Heart left ventricle (tissue), 16 donors: Measurements from ENCODE around the gene LTV1. TPM values are rescaled to one million over a fixed set of nuclear protein-coding genes. Genes with fewer than 3 reads are reported as not detected.

ENCODE experiments used
- ATAC-seq, 4 donors: fragments of 200-7000 bp; cut with Tn5 transposase; one replicate each; pipeline ENCODE4 v1.9.1; 2020 to 2022; ENCODE audit warnings: moderate library complexity in 4 of 4, mild to moderate bottlenecking in 3 of 4, moderate number of reproducible peaks in 1 of 4
- DNase-seq, 5 donors: peaks; one replicate each; pipeline ENCODE4 v3.0.0-alpha.2; 2020
- H3K27ac ChIP-seq, 12 donors: fragments of 200-600 bp; sonication (generic) in 4 of 12; one replicate each; pipeline versions ENCODE4 v1.5.0 to v1.8.0; 2016 to 2022; ENCODE audit warnings: mild to moderate bottlenecking in 2 of 12
- H3K27me3 ChIP-seq, 9 donors: fragments of 200-600 bp; sonication (generic) in 2 of 9; one replicate each; pipeline versions ENCODE4 v1.5.1 to v1.8.0; 2016 to 2022; ENCODE audit warnings: mild to moderate bottlenecking in 3 of 9
- H3K36me3 ChIP-seq, 9 donors: fragments of 200-600 bp; sonication (generic) in 2 of 9; one replicate each; pipeline versions ENCODE4 v1.5.0 to v1.8.0; 2018 to 2022; ENCODE audit warnings: mild to moderate bottlenecking in 2 of 9
- H3K4me1 ChIP-seq, 12 donors: fragments of 200-600 bp; sonication (generic) in 4 of 12; one replicate each; pipeline versions ENCODE4 v1.5.0 to v1.8.0; 2016 to 2022; ENCODE audit warnings: mild to moderate bottlenecking in 3 of 12
- H3K4me3 ChIP-seq, 12 donors: fragments of 200-600 bp; sonication (generic) in 4 of 12; one replicate each; pipeline versions ENCODE4 v1.5.0 to v1.8.0; 2017 to 2022; ENCODE audit warnings: mild to moderate bottlenecking in 9 of 12, moderate library complexity in 4 of 12
- H3K9me3 ChIP-seq, 12 donors: fragments of 200-600 bp; sonication (generic) in 4 of 12; one replicate each; pipeline versions ENCODE4 v1.5.0 to v1.8.0; 2016 to 2022; ENCODE audit warnings: mild to moderate bottlenecking in 1 of 12
- POLR2A ChIP-seq, 2 donors: fragments of 450-650 bp; IDR thresholded peaks; one replicate each; pipeline ENCODE4 v1.6.1; 2017; ENCODE audit warnings: antibody characterized with exemption in 2 of 2, mild to moderate bottlenecking in 2 of 2, moderate library complexity in 2 of 2
- WGBS, 4 donors: extraction: QIAGEN DNeasy Blood & Tissue Kit in 2 of 4; methylation state at CpG; one replicate each; pipeline versions ENCODE4 v1.1.5 to v1.1.7; 2013 to 2018; 5-methylcytosine and 5-hydroxymethylcytosine counted together
- intact Hi-C, 10 donors: fragments of 100-400 bp; cut with DNase I; formaldehyde crosslinking; loops; one replicate each; pipeline versions ENCODE4 v1.11.1 to v1.14.2; 2022
- polyA plus RNA-seq, 2 donors: library from polyadenylated mRNA; stranded (reverse); fragments of 200-250 nt; gene quantifications; one replicate each; pipeline ENCODE4 v1.2.3, GENCODE V29; 2013
- total RNA-seq, 9 donors: library from RNA; depleted of rRNA in 2 of 9; stranded (reverse); fragments of >200 nt in 2 of 9; fragmentation: NEBNext Ultra II Directional in 3 of 9; extraction: Animal tissue kit (Norgen Biotek cat#: 25700) in 3 of 9; gene quantifications; one replicate each; pipeline versions ENCODE4 v1.1.0 to v1.2.4, GENCODE V29; 2016 to 2023
- TF ChIP-seq, protein P1 (sequence below), 12 donors: fragments of 200-600 bp; sonication (generic) in 4 of 12; IDR thresholded peaks; one replicate each; pipeline versions ENCODE4 v1.5.0 to v1.8.0; 2018 to 2022; ENCODE audit warnings: antibody characterized with exemption in 12 of 12, mild to moderate bottlenecking in 5 of 12
- donor health status: ischemic (EF 13 %, LVEDD 7.1; RV severe dilation, severe dysfunction).
- donor health status: healthy with polysubstance abuse.
- donor health status: DM: no; HTN: yes; CAD: no.
- donor health status: DM: no; HTN: no; CAD: no.
- donor health status: ischemic (EF 25% LVEDD 6.9; RV normal size, moderate dysfunction).
- donor health status: ischemic (EF 25% LVEDD 5.7; RV mildly dilated, moderate dysfunction).
- donor health status: healthy.
- donor health status: DM: yes; HTN: yes; CAD: no.
- donor health status: ischemic (EF 35%, LVEDD 5.7; RV mildly dilated, moderate dysfunction).
- donor health status: nonischemic (EF 11% LVEDD 7.7; RV severe dilation, severe dysfunction).
- donor health status: DM: yes; HTN: yes; CAD: no.
- donor health status: PGD.
- donor health status: ischemic (EF 29% LVEDD 5.4; RV normal size, mild dysfunction).
- donor health status: nonischemic (EF 23%, LVEDD 6.1; RV moderate dilation, normal function).

LTV1 gene
- total and polyA plus RNA-seq, 11 donors: 9.8 to 28.9 (median 12.9) TPM

DNA sequence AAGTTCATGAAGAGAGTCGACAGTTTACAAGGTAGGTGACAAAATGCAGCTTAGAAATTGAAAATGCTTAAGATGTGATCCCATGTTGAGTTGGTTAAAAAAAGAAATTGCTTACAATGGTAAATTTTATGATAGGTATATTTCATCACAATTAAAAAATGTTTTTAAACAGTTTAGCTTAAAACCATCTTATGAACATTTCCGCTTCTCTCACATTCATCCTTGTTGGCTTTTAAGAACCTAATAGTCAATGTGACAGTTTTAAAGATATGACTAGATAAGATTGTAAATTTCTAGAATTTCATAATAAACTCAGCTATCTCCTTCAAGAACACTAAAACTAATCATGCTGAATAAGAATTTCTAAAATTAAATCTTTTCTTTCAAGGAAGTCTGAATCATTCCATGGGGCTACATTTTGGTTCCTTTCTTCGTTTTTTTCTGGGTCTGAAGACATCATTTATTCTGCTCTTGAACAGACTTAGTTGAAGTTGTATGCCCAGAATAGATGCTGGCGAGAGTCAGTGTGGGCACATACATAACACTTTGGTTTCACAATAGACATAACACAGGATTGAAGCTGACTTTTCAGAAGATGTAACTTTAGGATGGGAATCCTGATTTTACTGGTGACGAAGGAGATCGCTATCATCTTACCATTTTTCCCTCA is 35.9 kb upstream of the LTV1 start:
- no peaks in the 10 kb centered on the region for H3K9me3 ChIP-seq
- ATAC-seq (no peak), DNase-seq (no peak)
- TF ChIP-seq POLR2A (IDR thresholded peaks at IDR 0.05): no peak
- TF ChIP-seq, protein P1, sequence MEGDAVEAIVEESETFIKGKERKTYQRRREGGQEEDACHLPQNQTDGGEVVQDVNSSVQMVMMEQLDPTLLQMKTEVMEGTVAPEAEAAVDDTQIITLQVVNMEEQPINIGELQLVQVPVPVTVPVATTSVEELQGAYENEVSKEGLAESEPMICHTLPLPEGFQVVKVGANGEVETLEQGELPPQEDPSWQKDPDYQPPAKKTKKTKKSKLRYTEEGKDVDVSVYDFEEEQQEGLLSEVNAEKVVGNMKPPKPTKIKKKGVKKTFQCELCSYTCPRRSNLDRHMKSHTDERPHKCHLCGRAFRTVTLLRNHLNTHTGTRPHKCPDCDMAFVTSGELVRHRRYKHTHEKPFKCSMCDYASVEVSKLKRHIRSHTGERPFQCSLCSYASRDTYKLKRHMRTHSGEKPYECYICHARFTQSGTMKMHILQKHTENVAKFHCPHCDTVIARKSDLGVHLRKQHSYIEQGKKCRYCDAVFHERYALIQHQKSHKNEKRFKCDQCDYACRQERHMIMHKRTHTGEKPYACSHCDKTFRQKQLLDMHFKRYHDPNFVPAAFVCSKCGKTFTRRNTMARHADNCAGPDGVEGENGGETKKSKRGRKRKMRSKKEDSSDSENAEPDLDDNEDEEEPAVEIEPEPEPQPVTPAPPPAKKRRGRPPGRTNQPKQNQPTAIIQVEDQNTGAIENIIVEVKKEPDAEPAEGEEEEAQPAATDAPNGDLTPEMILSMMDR (IDR thresholded peaks at IDR 0.05): no peak
- no peaks in the 10 kb centered on the region for H3K27me3 ChIP-seq
- H3K36me3 ChIP-seq: peaks cover 0 to 57% (median 19%) of the 10 kb centered on the region in 9 donors
- intact Hi-C loops: loop anchor here in 1 of 10 donors (5.0 kb wide), 1 partner anchor 60 kb away; no protein-coding TSS in a partner anchor
- peaks cover 0 to 39% (median 5%) of the 10 kb centered on the region in 12 donors for H3K4me1 ChIP-seq
- H3K4me3 ChIP-seq: no peak overlapping the region
- H3K27ac ChIP-seq: peak overlapping the region in 1 of 12 donors; percentile 63
- 89 to 93% (median 92%) methylated on average over 6 of the region's 6 CpGs for WGBS, 4 donors

DNA sequence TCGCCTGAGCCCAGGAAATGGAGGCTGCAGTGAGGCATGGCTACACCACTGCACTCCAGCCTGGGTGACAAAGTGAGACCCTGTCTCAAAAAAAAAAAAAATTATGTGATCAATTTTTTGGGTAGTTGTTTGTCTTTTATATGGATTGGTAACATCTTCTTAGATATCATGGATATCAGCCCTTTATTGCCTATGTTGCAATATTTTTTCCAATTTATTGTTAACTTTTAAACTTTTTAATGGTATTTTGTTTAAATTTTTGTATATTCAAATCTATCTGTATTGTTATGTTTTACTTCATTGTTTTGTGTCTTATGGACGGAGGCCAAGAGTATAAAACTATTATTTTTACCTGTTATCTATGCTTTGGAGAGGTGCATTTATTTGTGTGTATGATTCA is 32.4 kb upstream of the LTV1 start:
- no peaks in the 10 kb centered on the region for H3K9me3 ChIP-seq
- peaks cover 0 to 50% (median 23%) of the 10 kb centered on the region in 9 donors for H3K36me3 ChIP-seq
- 96 to 100% (median 98%) methylated on average over 2 of the region's 2 CpGs for WGBS, 4 donors
- no peak for TF ChIP-seq POLR2A (IDR thresholded peaks at IDR 0.05)
- TF ChIP-seq, protein P1 (IDR thresholded peaks at IDR 0.05): no peak
- ATAC-seq: no peak
- no peak overlapping the region for H3K27ac ChIP-seq
- no peak overlapping the region for H3K4me3 ChIP-seq
- no peak for DNase-seq
- intact Hi-C loops: no loop called here
- H3K4me1 ChIP-seq: peaks cover 0 to 23% (median 0%) of the 10 kb centered on the region in 12 donors
- no peaks in the 10 kb centered on the region for H3K27me3 ChIP-seq

DNA sequence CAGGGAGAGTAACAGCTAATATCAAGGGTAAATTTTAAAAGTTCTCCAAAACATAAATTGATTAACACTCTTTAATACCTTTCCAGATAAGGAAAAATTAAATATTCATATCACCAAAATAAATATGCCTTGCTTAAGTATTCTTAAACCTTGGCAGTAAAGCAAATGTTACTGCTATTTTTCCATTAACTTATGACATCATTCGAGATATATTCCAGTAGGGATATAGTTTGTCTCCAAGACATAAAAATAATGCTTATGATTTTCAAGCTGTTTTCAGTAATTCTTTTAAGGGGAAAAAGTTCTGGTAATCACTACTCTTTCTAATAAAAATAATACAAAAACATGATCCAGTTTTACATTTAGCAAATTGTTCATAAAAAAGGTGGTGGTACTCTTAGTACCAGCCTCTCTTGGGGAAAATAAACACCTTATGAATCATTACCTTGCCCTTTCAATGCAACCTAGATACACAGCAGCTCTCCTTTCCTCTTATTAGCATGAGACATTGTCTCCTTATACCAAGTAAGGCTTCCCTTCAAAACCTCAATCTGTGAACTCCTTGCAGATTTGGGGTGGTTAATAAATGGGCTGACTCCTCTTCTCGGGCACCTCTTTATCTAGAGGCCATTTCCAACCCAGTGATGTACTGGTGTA is 31.5 kb upstream of the LTV1 start:
- no peak for TF ChIP-seq POLR2A (IDR thresholded peaks at IDR 0.05)
- TF ChIP-seq, protein P1 (IDR thresholded peaks at IDR 0.05): no peak

DNA sequence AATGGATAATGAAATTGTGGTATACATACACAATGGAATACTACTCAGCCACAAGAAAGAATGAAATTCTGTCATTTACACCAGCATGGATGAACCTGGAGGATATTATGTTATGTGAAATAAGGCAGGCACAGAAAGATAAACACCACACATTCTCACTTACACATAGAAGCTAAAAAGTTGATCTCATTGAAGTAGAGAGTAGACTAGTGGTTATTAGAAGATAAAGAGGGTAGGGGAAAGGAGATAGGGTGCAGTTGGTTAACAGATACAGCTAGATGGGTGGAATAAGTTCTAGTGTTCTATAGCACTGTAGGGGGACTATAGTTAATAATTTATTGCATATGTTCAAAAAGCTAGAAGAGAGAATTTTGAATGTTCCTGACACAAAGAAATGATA is 25.5 kb upstream of the LTV1 start:
- Histone ChIP-seq H3K36me3 (peaks cover 0 to 55% (median 25%) of the 10 kb centered on the region in 9 donors), H3K4me1 (peaks cover 0 to 5% (median 0%) of the 10 kb centered on the region in 12 donors), H3K4me3 (no peak overlapping the region), H3K9me3 (no peaks in the 10 kb centered on the region), H3K27ac (no peak overlapping the region), H3K27me3 (no peaks in the 10 kb centered on the region)
- TF ChIP-seq, protein P1 (IDR thresholded peaks at IDR 0.05): no peak
- no peak for TF ChIP-seq POLR2A (IDR thresholded peaks at IDR 0.05)
- intact Hi-C loops: no loop called here
- no peak for ATAC-seq
- DNase-seq: no peak

More for the DNA sequence above, 31.5 kb upstream of the LTV1 start:
- DNase-seq (no peak), ATAC-seq (no peak)
- WGBS, 4 donors: 78 to 87% (median 85%) methylated on average over 2 of the region's 2 CpGs
- intact Hi-C loops: no loop called here
- Histone ChIP-seq H3K4me1 (peaks cover 0 to 15% (median 0%) of the 10 kb centered on the region in 12 donors), H3K36me3 (peaks cover 0 to 50% (median 23%) of the 10 kb centered on the region in 9 donors), H3K27me3 (no peaks in the 10 kb centered on the region), H3K27ac (no peak overlapping the region), H3K9me3 (no peaks in the 10 kb centered on the region), H3K4me3 (no peak overlapping the region)
